ENCODE data around the gene NT5DC3.

DNA sequence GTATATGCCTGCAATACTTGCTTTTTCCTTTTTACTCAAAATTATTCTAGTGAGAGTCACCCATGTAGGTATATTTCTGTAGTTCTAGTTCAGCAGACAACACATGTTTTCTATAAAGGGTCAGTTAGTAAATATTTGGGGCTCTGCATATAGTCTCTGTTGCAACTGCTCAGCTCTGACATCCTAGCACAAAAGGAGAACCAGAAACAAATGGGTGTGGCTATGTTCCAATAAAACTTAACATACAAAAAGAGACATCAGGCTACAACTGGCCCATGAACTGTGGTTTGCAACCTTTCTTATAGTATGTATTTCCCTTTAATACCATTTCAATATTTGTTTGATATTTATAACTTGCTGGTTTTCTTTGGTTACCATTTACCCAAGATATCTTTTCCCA, 11.9 kb downstream of the NT5DC3 start:
- TF ChIP-seq, protein P1, sequence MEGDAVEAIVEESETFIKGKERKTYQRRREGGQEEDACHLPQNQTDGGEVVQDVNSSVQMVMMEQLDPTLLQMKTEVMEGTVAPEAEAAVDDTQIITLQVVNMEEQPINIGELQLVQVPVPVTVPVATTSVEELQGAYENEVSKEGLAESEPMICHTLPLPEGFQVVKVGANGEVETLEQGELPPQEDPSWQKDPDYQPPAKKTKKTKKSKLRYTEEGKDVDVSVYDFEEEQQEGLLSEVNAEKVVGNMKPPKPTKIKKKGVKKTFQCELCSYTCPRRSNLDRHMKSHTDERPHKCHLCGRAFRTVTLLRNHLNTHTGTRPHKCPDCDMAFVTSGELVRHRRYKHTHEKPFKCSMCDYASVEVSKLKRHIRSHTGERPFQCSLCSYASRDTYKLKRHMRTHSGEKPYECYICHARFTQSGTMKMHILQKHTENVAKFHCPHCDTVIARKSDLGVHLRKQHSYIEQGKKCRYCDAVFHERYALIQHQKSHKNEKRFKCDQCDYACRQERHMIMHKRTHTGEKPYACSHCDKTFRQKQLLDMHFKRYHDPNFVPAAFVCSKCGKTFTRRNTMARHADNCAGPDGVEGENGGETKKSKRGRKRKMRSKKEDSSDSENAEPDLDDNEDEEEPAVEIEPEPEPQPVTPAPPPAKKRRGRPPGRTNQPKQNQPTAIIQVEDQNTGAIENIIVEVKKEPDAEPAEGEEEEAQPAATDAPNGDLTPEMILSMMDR (IDR thresholded peaks at IDR 0.05; ENCODE audit: poor library complexity), result no peak
- no peak for TF ChIP-seq EZH2phosphoT487 (IDR thresholded peaks at IDR 0.05; ENCODE audit: low read depth, severe bottlenecking, unreplicated experiment)

Measured in hepatocyte (in vitro differentiated cells).